NOMO-1 (cell line): ENCODE results near the gene ITPK1.
"Not testable (repeated sequence)": the region's sequence is repeated elsewhere in the genome, so short reads cannot be mapped to it uniquely, and the experiment has no call there.

Experiments
- DNase-seq, 2 experiments: peaks; one replicate each; lab custom pipeline; 2025; ENCODE audit not compliant: unreplicated experiment in 2 of 2; lab: John Stamatoyannopoulos, UW

ITPK1 gene

DNA sequence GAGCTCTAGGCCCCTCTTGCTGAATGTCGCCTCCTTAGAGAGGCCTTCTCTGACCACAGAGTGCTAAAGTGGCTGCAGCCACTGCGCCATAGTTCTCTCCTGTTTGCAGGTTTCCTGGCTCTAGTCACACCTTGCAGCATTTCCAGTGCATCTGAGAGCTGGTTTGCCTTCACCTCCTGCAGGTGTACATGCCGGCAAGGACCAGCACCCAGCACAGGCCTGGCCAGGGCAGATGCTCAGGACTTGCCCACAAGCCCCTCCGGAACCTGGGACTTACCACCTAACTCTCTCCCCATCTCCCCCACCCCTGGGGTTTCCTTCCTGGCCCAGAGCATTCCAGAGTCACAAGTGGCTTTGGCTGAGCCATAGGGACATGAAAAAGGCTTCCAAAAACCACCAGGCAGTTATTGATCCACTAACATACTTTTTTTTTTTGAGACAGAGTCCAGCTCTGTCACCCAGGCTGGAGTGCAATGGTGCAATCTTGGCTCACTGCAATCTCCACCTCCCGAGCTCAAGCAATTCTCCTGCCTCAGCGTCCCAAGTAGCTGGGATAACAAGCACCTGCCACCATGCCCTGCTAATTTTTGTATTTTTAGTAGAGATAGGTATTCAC lies 9.1 kb downstream of the ITPK1 start:
- DNase-seq = no peak

DNA sequence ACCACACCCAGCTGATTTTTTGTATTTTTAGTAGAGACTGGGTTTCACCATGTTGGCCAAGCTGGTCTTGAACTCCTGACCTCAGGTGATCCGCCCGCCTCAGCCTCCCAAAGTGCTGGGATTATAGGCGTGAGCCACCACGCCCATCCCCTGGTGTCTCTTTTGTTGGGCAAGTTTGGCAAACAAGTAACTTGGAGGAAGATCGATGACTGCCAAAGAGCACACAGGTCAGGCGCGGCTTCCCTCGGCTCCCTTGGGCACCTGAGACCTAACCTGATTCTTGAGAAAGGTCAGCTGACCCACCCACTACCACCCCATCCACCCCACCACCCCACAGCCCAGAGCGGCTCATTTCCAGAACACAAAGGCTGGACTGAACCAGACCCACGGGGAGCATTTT lies 9.9 kb downstream of the ITPK1 start:
- not testable (repeated sequence) for DNase-seq

DNA sequence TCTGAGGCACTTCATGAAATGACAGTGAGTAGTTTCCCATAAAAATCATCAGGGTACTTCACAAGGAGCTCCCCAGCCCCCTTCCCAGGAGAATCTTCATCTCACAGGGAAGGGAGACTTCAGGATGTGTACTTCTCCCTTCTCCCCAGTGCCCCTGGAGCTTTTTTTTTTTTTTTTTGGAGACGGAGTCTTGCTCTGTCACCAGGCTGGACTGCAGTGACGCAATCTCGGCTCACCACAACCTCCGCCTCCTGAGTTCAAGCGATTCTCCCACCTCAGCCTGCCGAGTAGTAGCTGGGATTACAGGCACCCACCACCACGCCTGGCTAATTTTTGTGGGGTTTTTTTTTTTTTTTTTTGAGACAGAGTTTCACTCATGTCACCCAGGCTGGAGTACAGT lies 10.4 kb downstream of the ITPK1 start:
- peak; percentile 37 to 57 for DNase-seq

DNA sequence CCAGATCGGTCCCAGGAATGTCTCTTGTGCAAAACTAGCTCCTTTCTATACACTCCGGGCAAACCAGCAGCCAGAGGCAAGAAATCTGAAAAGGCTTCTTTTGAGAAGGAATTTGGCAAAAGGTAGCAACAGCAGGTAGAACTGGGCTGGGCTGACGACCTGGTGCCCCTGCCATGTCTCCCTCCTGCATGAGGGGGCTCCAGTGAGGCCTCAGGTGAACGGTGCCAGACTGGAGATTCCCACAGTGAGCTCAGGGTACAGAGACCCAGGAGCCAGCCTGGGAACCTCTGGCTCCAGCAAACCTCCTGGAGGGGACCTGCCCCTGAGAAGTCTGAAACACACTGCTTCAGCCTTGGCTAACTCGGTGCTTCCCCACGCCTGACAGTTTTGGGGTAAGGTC lies 10.8 kb downstream of the ITPK1 start:
- no peak for DNase-seq

DNA sequence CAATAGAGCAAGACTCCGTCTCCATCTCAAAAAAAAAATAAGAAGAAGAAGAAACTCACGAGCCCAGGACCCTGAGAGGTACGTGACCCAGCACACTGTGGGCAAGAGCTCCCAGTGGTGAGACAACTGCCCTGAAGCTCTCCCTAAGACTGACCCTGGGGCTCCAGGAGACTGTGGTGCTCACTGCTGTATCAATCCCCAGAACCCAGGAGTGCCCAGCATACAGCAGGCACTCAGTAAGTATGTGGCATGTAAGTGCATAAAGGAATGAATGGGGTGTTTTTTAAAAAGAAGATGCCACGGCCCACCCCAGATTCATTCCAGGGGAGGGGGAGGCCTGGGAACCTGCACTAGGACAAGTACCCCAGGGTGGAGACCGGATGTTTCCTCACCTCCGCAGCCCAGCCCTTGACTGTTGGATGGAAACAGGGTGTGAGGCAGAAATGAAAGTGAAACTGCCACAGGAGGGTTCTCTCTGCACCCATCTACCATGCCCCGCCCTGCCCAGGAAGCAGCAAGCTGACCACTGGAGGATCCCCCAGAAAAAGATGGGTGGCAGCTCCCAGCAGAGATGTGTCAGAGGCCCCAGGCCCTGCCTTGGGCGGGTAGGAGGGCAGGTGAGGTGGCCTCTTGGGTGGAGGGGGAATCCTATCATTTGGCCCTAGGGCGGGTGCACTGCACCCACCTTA lies 12.2 kb downstream of the ITPK1 start:
- DNase-seq = peak; percentile 67 to 68

DNA sequence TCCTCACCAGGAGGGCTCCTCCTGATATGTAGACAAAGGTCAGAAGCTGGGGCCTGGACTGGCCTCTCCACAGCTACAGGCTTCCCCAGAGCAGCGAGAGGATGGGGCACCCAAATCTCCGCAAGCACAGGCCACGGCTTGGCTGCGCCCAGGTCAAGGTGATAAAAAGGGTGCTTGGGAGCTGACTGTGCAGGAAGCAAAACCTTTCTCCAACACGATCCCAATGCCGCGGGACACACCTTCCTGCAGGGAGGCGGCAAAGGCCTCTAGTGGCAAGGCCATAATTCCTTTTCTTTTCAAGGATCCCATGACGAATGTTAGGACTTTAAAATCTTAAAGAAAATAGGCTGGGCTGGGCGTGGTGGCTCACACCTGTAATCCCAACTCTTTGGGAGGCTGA lies 13.6 kb downstream of the ITPK1 start:
- no peak for DNase-seq

DNA sequence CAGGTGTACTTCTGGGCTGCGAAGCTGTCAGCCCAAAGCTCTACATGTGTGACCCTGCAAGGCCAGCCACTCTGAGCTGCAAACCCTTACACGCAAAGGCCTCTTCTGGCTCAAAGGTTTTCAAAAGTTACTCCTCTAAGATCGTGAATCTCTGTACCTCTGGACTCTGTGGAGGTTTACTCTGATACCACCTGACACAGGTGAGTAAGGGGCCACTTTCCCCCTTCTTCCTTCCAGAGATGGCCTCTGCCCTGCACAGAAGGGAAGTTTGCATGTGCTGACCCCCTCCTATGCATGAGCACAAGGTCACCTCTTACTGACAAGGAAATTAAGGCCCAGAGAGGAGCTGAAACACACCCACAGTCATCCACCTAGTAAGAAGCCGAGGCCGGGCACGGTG lies 14.5 kb downstream of the ITPK1 start:
- no peak for DNase-seq

DNA sequence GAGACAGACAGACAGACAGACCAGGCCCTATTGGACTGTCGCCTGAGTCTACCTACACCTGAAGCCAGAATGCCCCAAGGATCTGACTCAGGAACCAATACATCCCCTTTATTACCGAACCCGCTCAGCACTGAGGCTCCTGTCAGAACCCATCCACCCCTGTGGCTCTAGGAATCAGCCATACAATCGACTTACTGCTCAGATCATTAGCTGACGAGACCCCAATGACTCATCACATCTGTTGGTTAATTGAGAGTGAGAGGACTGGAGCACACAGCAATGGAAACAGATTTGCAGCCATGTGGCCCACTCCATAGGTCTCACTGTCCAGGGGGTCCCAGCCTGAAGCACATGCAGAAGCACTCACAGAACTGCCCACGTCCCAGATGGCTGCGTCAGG lies 15.2 kb downstream of the ITPK1 start:
- no peak for DNase-seq

DNA sequence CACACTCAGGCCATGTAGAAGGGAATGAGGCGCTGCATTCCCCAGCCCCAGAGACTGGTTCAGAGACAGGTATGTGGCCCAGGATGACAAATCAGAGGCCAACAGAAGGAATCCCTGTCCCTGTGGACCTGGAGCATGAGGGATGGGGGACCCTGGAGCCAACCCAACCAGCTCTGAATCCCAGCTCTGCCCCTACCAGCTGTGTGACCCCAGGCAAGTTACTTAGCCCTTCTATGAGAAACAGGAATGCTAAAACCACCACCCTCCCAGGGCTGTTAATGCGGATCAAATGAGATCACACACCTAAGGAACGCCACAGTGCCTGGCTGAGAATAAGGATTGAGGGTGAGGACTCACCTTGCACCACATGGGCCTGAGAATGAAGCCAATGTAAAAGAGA lies 15.6 kb downstream of the ITPK1 start:
- DNase-seq = no peak

DNA sequence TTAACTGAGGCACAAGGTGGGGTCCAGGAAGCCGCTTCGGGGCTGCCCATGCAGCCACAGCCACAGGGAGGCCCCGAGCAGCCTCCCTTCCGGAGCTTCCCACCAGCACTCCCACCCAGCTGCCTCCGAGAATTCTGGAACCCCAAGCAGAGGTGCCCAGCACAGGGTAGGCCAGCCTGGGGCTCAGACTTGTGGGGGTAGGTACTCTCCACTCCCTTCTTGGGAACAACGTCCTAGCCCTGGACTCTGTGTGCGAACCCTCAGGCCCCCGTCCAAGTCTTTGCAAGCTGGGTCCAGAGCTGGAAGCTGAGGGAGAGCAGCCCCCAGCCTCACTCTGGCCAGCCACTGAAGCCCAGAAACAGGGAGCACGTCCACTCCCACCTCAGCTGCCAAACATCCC lies 16.1 kb downstream of the ITPK1 start:
- no peak for DNase-seq

DNA sequence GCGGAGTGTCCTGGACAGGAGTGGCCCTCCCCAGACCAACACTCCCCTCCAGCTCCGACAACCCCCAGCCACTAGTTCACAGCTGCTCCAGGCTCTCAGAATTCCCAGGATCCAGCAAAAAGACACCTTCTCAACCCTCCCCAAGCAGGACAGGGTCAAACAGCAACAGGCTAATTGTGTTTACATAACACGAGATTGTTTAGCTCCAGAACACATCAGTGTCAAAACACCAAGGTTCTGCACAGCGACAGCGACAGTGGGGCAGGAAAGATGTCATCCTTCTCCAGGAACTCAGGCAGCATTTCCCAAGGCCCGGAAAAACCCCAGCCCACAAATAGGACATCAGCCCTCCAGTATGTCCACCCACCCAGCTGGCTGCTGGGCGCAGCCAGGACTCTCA lies 16.5 kb downstream of the ITPK1 start:
- no peak for DNase-seq

DNA sequence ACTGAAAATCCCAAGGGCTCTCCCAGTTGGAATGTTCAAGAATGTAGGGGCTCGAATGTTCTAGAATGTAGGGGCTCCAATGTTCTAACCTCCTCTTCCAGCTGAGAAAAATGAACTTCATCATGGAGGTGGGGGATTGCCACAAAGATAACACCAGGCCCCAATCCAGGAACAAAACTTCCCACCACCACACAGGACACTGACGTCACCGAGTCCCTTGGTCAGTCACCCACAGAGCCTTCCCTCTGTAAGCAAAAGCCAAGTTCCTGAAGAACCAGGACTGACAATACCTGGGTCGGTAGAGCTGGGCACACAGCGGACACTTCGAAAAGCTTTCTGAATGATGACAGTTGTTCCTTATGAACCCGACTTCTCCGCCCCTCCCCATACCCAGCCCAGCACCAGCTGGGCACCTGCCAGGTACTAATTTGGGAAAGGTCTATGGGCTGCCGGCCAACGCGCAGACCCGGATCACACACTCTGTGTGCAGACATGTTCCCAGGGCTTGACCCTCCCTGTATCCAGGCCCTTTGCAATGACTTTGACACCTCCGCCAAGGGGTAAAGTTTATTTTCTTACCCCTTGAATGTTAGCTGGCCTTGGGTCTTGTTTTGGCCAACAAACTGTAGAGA lies 18.9 kb downstream of the ITPK1 start:
- DNase-seq = no peak

DNA sequence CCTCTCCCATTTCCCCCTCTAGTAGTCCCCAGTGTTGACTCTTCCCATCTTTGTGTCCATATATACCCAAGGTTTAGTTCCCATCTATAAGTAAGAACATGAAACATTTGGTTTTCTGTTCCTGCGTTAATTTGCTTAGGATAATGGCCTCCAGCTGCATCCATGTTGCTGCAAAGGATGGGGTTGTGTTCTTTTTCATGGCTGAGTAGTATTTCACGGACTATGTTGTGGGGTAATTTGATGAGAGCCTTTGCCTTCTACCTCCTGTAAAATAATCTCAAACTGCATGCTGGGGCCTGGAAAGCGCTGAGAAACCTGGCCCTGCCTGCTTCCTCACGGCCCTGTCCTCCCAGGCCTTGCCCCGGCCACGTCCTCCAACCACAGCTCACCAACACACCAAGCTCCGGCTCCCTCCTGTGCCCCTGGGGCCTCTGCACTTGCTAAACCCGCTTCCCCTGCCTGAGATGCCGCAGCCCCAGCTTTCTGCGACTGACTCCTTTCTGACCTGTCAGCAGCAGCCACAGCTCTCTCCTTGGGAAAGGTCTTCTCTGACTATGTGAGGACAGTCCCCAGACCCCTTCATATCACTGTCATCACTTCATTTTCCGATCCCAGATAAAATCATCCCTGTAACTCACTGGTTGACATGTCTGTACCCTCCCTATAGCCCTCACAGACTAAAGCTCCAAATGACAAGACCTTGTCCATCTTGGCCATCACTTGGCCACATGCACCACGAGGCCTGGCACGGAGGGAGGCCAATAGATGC lies 19.8 kb downstream of the ITPK1 start:
- DNase-seq = no peak

DNA sequence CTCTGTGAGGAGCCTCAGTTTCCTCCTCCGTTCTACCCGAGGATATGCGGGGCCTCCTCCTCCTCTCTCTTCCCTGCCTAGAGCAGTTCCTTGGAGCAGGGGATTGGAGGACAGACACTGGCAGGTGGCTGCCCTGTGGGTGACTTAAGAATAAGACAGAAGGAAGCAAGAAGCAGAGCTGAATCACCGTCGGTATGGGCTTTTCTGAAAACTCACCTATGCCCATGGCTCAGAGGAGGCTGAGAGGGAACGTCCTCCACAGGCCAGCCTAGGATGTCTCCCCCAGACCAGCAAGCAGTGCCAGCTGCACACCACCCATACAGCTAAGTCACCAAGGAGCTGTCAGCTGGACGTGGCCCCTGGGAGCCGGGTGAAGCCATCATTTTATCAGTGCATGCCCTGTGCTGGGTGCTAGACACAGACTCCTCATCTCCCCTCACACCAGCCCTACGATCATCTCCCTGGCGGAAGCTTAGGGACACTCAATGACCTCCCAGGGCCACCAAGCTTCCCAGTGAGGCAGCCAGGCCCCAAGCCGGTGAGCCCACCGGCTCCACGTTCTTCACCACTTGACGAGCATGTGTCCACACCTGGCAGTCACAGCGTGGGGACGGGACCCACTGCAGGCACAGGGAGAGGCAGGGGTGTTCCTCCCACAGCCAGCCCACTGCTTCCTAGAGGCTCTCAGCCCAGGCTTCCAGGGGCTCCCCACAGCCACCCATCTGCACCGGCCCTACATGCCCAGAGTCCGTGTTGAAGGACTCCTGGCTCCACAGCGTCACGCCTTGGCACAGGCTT lies 21.4 kb downstream of the ITPK1 start:
- DNase-seq = no peak

DNA sequence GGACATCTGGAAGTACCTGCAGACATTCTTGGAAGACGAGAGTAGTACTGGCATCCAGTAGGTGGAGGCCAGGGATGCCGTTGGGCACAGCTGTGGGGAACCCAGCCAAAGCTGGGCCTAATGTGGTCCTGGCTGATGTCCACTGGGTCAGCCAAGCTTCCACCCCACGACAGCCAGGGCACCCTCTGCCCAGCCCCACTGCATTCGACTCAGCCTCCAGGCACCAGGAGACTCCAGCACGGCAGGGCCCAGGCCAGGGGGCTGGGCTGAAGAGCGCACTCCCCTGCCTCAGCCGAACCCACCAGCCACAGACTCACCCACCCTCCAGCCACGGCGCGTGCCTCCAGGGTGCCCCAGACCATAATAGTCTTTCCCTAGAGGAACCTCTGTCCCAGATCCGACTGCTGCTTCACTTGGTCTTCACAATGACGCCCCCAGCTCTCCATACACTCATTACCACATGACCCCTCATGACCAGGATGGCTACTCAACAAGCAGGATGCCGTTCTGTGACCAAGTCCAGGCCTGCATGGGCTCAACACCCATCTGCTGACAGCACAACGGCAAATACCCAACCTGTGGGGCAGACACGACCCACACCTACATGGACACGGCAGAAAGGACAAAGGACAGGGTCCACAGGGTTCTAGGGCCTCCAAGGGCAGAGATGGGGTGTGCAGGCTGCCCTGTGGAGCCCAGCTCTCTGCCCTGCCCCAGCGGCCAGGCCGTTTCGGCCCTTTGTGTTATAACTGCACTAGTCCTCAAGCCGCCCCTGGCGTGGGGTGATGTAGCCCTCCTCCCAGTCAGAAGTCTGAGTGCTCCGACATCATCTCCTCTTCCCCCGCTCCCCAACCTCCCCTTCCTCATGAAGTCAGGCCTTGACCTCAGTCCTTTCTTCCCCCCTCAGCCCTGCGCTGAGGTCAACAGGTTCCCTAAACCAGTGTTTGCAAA lies 22.8 kb downstream of the ITPK1 start:
- no peak for DNase-seq

DNA sequence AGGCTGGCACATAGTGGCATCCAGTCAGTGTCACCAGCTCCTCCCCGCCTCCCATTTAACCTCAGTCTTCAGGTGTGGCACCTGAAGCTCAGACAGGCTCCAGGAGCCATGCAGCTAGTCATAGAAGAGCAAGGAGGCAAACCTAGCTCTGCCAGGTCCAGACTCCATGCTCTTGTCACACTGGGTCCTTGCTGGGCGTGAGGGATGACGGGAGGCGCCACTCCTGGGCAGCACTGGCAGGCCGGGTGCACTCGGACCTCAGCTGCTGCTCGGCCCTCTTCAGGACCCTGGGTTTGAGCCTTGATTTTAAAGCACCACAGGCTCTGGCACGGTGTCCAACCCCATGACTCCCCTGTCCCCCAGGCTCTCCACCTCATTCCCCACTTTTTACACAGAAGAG lies 24.1 kb downstream of the ITPK1 start:
- DNase-seq = no peak

DNA sequence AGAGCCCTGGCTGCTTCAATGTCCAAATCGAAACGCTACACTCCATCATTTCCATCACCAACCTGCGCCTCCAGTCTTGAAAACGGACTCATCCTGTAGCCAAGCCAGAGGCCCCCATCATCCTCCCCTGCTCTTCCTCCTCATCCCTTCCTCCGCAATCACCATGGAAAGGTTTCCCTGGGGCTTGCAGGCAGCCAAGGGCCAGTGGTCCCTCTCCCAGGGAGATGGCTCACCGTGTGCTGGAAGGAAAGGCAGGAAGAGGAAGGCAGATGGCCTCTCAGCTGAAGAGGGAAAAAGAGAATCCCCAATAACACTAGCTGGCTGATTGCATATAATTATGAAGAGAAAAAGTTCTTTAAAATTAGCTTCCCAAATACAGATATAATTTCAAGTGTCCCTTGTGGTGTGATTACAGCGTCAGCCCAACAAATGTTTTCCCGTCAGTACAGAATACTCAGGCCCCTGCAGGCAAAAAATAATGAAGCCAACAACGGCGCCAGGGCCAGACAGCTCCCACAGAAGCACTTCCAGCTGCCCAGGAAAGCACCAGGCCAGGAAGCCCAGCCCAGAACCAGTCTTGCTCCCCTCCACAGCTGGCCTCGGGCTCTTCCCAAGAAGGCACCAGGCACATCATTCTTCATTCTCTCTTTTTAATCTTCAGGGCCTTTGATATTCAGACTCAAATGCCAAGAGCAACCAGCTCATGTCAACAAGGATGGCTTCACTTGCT lies 24.7 kb downstream of the ITPK1 start:
- DNase-seq = no peak

DNA sequence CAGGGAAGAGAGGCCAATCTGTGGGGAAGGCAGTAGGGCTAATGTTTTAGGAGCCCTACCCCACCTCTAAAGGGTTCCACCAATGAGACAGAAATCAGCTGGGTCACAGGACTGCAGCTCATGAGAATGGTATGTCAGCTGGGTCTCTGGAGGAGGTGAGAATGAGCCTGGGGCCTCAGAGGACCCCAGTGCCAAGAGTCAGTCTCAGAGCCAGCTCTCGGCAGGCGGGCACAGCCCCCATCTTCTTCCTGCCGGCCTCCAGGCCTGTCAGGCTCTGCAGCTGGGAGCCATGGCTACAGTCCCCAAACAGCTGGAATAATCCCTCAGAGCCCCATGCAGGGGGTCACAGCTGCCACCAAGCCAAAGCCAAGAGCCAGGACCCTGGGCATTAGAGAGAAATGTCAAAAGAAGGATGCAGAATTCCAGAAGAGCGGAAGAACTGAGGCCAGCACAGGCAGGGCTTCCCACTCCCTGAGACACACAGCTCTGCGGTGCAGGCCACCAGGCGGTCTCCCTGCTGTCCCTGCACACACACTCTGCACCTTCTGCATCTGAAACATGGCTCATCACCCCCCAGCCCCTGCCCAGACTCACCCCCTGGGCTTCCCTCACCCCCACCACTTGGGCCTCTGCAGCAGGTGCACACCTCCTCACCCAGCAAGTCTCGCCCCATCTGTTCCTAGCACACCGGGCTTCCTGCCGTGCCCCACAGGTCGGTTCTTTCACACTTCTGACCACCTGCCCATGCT lies 26.0 kb downstream of the ITPK1 start:
- no peak for DNase-seq
